Forelimb muscle (tissue), 1 donor: ENCODE results near the gene ACTR3C. TPM values are rescaled to one million over a fixed set of nuclear protein-coding genes. Genes with fewer than 3 reads are reported as not detected.
"Not testable (repeated sequence)": the region's sequence is repeated elsewhere in the genome, so short reads cannot be mapped to it uniquely, and the experiment has no call there.

Experiments
- DNase-seq: peaks from one replicate; pipeline ENCODE4 v3.0.0-alpha.2; 2013; ENCODE audit warnings: low read depth
- polyA plus RNA-seq: library from polyadenylated mRNA; unstranded; fragments of 120-200 nt; gene quantifications from one replicate; pipeline ENCODE4 v1.2.1, GENCODE V29; 2013; ENCODE audit not compliant: insufficient read length

The ACTR3C gene
- polyA plus RNA-seq, 1 donor: 0.95 TPM

DNA sequence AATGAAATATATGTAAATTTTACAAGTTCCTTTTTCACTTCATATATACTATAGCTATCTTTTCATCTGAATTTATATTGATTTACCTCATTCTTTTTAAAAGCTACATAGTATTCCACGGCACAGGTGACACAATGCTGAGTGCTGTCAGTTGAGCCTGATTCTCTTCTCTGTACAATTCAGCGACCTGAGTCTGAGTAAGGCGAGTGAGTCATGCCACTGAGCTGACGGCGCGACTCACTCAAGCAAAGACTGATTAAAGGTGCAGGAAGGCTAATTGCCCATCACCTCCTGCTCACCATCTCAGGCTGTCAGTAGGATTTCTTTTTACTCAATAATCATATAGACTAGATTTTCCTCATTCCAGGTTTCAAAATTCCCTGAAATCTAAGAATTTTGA is 39.7 kb downstream of the ACTR3C start:
- not testable (repeated sequence) for DNase-seq

DNA sequence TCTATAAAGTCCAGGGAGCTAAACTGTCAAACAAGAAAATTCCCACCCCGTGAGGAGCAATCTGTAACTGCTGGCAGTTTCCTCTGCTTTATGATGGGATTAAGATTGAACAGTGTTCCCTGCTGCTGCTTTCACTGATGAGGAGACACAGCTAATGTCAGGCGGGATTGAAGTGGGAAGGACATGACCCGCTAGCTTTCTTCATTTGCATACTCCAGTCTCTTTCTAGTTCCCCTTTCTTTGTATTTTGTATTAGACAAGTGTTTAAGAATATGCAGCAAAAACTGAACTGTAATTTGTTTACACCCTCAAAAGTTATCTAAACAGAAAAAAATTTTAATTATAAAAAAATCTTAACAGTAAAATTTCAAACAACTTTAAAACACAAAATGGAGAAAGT is 40.2 kb downstream of the ACTR3C start:
- DNase-seq: not testable (repeated sequence)

DNA sequence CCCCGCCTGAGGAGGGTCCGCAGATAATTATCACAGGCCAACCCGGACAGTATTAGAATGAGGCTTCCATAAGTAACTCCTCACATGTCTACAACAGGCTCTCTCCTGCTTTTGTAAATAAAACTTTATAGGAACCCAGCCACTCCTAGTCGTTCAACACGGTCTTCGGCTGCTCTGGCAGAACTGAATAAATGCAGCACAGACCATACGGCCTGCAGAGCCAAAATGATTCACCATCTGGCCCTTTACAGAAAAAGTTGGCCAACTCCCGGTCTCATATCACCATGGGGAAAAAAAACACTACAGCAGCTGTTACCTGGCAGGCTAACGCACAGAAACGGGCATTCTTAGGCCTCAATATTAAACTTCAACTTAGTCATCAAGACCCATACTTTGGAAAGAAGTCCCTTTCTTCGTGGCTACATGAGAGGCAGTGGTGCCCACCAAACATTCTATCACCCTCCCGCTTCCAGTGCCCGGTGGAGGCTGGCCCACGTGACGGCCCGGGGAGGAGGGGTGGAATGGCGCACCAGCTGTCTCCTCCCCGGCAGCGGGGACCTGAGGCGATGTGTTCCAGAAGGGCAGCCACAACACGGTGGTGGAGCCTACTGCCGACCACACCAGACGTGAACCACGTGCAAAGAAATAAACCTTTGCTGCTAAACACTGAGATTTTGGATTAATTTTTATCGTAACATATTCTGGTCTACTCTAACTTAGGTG is 41.5 kb downstream of the ACTR3C start:
- not testable (repeated sequence) for DNase-seq

DNA sequence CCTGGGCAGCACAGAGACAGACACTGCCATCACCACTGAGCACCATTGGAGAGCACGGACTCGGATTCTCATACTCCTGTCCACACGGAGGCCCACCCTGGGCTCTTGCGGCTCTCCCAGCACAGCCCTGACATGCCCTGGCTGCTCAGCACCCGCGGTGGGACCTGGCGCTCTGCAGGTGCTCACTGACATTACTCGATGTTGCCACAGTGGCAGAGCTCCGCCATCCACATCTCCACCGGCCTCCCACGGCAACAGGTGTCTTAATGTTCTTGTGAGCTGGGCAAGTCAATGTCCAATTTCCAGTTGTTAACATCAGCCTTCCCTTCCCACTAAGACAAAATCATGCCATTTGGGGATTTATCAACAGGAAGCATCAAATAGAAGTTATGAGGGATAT is 45.0 kb downstream of the ACTR3C start:
- DNase-seq: not testable (repeated sequence)

DNA sequence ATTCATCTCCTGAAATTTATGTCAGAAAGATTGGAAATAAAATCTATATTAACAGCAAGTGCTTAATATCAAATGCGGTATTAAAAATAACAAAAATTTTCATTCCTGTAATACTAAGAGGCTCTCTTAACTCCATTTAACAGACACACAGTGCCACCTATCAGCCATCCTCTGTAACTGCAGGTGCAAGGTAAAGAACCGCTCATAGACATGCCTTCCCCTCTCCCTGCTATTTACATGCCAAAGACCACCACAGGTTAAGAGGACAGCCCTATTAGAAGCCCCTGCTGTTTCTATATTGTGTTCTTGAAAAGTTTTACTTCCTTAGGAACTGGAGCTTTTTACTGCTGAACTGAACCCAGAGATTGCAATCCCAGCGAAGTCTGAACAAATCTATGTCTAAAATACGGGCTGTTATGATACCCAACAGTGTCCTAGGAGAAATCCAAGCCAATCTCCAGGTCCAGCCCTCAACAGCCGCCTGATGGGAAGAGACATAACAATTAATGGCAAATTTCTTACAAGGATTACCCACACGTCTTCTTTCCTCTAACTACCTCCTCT is 47.1 kb downstream of the ACTR3C start:
- DNase-seq: not testable (repeated sequence)

DNA sequence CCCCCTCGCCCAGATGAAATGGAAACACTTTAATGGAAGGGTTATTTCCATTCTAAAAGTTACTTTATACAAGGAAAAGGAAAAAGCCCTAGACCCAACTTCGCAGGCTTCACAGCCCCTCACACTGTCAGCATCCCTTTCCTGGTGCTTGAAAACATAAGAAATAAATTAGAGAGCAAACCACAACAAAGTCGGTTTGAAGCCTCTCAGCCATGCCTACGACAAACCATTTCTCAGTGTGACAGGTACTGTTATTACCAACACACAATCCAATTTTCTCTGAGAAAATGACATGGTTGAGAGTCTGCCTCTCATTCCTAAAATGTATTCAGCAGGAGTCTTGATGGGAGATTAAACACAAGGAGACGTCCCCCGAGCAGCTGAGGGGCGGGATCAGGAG is 51.4 kb downstream of the ACTR3C start:
- DNase-seq: not testable (repeated sequence)

DNA sequence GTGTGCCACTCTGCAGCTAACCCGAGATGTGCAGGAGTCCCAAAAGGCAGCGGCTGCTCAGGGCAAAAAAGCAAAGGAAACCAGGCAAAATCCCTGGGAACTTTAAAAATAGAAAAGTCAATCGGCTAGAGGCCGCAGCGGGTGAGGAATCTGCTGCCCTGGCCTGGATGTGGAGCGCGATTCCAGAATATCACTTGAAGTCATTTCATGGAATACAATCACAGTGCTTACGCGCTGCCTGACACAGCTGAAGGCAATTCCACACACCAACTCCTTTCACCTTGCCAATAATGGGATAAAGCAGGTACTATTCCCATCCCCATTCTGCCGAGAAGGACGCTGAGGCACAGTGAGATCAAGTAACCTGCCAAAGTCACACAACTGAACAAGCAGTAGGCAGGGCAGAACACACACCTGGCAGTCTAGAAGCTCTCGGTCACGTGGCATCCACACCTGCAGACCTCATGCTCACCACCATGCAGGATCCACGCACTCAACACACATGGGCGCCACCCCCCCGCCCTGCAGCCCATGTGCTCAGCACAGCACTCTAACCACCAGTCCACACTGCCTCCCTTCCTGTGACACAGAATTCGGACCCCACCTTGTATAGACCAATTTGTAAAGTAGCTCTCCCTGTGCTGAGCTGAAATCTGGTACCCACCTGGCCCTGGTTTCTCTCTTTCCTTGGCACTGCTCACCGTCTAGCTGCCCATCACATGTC is 53.1 kb downstream of the ACTR3C start:
- DNase-seq: not testable (repeated sequence)

DNA sequence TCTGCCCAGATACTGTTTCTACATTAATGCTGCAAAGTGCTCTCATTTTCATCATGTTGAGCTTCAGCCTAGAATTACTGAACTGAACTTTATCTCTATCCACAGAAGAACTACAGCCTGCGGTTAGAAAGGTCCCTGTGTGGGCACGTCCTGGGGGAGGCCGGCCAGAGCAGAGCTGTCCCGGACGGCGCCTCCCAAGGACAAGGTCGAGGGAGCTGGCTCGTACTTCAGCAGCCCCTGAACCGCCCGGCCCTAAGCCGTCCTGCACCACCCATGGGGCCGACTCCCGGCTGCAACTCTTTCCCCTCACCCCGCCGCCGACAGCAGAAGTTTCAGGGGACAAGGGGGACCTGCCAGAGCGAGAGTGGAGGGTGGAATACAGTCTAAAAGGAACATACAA is 54.5 kb downstream of the ACTR3C start:
- DNase-seq: not testable (repeated sequence)

DNA sequence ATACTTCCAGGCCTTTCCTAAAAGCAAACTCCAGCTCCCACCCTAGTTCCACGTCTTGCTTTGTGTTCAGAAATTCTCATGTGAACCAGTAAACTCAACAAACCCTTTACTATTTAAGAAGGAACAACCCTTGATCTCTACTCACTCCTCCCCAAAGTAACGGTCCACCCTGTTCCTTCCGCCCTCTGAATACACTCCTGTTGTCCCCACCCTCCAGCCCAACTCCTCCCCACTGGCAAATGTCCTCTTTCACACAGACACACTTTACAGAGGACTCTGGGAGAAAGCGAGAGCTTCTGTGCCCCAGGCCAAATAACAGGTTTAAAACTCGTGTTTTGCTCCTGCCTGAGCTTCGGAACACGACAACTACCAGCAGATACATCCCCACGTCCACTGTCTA is 55.1 kb downstream of the ACTR3C start:
- DNase-seq: not testable (repeated sequence)

DNA sequence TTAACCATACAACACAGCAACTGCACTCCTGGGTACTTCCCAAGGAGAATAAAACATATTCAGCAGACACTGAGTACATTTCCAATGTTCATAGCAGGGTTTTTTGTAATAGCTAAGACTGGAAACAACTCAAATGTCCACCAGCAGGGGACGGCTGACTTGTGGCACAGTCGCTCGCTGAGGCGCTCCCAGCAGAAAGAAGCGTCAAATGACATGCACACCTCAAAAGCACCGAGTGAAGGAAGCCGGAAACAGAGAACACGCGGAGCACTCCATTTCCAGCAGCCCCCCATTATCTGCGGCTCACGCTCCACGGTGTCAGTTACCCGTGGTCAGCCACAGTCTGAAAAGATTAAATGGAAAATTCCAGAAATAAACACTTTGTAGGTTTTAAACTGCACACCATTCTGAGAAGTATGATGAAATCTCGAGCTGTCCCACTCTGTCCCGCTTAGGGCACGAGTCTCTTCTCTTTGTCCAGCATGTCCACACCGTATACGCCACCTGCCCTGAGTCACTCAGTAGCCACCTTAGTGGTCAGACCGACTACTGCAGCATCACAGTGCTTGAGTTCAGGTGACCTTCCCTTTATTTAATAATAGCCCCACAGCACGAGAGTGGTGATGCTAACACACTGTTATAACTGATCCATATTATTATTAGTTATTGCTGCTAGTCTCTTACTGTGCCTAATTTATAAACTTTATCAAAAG is 56.2 kb downstream of the ACTR3C start:
- DNase-seq: not testable (repeated sequence)

DNA sequence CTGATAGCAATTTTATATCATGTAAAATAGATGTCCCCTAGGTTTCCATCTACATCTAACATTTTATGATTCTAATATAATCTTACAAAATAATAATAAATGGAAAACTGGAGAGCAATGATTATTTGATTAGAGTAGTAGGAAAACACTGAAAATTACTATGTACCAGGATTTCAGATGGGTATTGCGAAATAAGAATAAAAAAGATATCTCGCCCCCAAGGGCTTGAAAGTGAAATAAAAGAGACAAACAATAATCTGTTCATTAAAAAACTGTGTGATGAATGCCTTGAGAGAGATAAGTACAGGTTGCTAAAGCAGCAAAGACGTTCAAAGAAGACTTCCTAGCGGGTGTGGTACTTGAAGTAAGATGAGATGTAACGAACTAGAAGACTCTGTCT is 60.7 kb downstream of the ACTR3C start:
- DNase-seq: not testable (repeated sequence)

DNA sequence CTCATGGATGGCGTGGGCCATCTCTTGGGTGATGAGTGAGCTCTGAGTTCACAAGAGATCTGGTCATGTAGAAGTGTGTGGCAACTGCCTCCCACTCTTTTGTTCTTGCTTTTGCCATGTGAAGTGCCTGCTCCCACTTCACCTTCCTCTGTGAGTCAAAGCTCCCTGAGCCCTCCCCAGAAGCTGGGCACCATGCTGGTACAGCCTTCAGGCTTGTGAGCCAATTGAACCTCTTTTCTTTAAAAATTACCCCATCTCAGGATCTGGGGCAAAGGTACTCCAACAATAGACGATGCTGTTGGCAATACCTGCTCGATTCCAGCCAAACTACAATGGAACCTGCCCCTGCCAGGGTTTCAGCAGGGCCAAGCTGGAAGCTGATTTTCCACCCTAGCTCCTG is 75.6 kb downstream of the ACTR3C start:
- not testable (repeated sequence) for DNase-seq

DNA sequence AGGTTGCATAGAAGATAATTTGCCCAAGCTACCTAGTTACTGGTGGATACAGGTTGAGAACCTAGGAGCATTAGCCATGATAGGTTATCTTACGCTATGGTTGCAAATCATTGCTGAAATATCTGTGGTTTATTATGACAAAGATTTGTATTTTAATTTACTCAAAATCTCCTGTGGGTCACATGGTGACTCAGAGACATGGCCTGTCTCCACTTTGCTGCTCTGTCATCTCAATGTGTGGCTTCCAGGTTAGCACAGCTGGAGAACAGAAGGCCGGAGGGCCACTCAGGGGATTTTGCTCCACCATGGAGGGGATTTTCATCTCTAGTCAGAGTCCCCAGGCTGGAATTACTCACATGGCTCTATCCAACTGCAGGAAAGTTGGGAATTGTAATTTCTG is 78.1 kb downstream of the ACTR3C start:
- not testable (repeated sequence) for DNase-seq

DNA sequence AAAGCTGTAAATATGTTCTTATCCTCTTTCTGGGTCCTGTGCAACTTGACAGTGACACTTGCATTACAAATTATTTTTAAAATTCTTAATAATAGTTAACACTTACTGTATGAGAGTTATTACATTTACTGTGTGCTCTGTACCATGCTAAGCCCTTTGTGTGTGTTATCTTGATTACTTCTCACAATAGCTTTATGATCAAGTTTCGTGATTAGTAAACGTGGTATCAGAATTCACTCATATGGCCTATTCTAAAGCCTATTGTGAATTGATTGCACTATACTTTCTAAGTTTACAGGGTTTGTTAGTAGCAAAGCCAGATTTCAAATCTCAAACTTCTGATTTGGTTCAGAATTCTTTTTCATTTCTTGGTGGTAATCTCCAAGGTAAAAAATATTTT is 80.4 kb downstream of the ACTR3C start:
- not testable (repeated sequence) for DNase-seq

DNA sequence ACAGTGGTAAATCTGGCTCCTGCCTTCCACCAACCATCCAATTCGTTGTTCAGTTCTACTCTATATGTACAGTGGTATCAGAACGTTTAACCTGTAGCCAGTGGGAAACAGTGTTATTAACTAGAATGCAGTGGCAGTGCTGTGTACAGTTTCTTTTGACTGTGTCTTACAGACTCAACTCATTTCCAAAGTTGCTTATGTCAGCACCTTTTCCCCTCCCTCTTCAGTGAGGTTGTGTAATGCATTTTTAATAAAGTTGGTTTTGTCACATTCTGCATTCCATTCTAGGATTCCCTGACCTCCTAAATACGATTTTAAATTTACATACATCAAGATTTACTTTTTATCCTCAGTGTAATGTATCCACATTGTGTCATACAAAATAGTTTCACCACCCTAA is 97.9 kb downstream of the ACTR3C start:
- not testable (repeated sequence) for DNase-seq

DNA sequence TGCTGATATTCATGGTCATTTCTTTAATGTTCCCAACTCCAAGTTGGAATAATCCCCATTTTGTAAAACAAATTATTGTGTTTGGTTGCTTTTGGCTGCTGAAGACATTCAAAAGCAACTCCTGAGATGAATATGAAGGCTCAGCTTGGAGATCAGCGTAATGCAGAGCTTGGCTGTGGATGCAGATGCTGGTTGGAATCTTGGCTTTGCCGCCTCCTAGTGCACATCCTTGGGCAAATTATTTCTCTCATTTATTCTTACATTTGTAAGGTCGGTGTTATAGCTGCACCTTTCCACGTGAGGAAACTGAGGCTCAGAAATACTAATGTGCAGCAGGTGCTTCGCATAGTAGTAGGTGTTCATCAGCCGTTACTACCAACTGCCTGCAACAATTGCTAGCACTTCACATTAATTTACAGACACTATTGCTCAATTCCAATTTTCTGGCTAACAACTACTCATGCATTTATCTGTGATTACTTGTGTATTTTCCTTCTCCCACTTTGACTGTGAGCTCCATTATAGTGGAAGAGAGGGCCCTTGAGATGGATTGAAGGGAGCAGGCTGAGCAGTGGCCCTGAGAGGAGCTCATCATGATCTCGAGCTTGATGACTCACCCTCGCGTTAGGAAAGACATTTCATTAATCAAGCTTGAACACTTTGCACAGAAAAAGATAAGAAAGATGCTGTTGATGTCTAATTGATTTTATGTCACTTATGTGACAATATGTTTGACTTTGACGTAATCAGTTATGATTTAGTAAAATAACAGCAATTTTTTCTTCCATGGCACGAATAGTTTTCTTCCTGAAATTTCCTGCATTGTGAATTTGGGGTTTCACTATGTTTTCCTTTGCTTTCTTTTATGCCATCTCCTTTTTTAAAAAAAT is 101.0 kb downstream of the ACTR3C start:
- not testable (repeated sequence) for DNase-seq

DNA sequence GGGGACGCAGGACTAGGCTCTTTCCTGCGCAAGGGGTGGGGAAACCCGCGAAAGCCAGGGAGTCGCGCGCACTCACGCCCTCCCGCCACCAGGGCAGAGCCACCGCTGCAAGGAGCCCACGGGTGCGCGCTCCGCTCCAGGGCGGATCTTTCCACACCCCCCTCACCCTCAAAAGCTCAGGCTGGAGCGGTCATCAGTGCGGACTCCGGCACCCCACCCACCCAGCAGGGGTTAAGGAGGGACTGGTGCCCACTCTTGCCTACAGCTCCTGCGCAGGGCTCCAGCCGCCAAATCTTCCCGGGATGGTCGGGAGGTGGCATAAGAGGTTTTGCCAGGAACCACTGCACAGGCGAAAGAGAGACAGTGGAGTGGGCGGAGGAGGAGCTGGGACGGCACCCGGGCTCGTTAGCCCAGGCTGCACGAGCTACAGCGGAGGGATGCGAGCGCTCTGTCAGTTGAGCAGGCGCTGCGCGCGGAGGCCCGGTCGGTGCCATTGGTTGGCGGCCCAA is 102.6 kb downstream of the ACTR3C start:
- not testable (repeated sequence) for DNase-seq

DNA sequence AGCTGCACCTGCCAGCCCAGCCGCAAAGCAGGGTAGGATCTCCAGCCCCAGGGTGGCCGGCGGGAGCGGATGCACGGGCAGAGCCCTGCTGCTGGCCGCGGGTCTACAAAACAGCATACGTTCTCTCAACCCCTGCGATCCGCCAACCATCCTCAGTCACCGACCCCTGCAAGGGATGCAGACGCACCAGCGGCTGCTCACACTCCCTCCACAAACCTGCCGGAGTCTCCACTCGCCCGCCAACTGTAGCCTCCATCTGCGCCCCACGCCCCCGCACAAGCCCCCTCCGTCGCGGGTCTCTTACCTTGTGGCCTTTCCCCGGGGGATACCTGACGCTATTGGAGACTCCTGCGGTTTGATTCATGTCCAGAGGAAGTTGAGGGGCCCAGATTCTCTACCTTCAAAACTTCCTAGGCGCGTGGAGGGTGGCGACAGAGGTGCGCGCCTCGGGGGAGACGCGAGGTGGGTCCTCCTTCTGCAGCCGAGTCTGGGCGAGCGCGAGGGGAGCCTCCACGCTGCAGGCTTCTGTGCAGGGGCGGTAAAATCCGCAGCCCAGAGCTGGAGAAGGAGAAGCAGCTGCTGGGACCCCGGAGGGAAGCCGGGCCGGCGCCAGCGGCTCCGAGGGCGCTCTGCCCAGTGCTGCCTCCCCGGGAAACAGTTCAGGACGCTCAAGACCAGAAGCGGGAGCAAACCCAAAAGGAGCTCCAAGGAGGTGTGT is 103.2 kb downstream of the ACTR3C start:
- DNase-seq: not testable (repeated sequence)

DNA sequence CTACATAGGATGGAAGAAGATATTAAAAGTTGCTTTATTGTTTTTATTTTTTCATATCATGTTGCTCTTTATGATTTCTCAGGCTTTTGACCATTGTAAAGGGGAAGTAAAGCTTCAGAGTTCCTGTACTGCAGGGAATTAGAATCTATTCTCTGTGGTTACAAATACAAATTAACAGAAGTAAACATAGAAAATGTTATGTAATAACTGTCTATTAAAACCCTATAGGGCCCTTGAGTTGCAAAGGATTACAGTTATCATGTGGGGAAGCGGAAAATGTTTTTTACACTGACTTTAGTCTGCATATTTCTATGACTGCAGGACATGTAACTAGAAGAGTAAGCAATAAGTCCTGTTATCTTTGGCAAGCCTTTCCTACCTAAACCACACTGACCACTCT is 116.5 kb downstream of the ACTR3C start:
- DNase-seq: not testable (repeated sequence)

DNA sequence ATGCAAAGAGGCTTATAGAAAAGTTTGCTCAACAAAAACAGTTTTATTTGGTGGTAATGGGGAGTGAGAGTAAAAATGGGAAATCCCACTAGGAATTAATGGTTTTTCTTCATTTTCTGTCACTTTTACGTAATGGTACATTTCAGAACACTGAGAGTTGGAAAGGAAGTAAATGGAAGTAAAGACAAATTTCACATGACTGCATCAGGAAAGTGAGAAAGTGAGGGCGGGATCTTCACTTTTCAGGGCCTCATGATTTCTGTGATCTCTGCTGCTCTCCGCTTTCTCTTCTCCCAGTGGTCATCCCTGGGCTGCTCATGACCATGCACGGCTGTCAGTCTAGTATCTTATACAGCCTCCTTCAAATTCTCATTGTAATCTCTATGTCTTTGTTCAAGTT is 117.5 kb downstream of the ACTR3C start:
- not testable (repeated sequence) for DNase-seq
